ENCODE data around the gene GTF2H3. TPM values are rescaled to one million over a fixed set of nuclear protein-coding genes. Genes with fewer than 3 reads are reported as not detected.

Gene GTF2H3
- total RNA-seq (2021), result 44.9 and 45.9 TPM in 2 replicates
- percentile 79 among the genes with signal in this experiment for Bru-seq, nascent RNA
- BruChase-seq, experiment 1, labeled RNA remaining after a 2-hour chase, result percentile 84 among the genes with signal in this experiment
- percentile 89 among the genes with signal in this experiment for BruChase-seq, experiment 2, labeled RNA remaining after a 6-hour chase
- long read RNA-seq, partial matches to known transcripts, result 0 of 7 reads
- long read RNA-seq, other reads (novel, unspliced or antisense), result 3 of 7 reads

DNA sequence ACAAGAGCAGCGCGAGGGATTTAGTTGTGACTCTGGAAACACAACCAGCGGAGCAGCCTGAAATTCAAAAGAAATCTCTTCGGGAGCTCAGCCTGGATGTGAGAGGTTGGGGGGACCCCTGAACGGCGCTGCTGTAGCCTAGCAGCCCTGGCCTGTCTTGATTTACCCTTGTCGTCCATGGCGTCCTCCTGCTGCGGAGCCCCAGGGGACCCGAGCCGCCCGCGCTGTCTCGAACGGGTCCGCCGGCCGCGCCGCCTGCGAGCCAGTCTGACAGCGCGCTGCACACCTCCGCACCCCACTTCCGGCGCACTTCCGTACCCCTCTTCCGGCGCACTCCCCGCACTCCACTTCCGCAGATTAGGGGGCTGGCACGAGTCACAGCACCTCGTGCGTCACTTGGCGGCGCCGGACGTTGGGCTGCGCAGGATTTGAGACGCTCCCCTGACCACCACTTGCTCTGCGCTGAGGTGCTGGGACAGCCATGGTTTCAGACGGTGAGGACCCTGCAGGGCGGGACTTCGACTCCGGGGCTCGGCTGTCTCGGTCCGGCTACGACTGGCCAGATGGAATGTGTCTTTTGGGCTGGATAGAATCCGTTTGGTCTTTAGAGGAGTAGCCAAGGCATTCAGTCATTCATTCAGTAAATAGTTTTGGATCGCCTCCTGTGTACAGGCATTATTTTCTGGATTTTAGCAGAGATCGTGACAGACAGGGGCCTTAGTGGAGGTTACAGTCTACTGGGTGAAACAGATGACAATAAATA is at the start of gene GTF2H3, which contains the start of gene EIF2B1:
Gene GTF2H3, plus strand, starts transcription at position 451 of the 763 bp plus-strand sequence. Its CDS starts 31 bp downstream, at position 482.
Gene EIF2B1, minus strand, starts transcription at position 308 of the 763 bp plus-strand sequence. Its CDS starts 129 bp downstream, at position 179.
- Histone ChIP-seq H3K36me3 (ENCODE audit: insufficient read depth, low read length, poor library complexity, severe bottlenecking) (peaks cover 26% of the 10 kb centered on the region), H3K27ac (ENCODE audit: low read depth, low read length, poor library complexity, severe bottlenecking) (peak within 1 kb of the TSS; percentile 76), H3K9me3 (ENCODE audit: low read depth, low read length, poor library complexity, severe bottlenecking) (no peaks in the 10 kb centered on the region), H3K4me1 (ENCODE audit: insufficient read depth, low read length, poor library complexity, severe bottlenecking) (no peaks in the 10 kb centered on the region), H3K4me3 (ENCODE audit: low read depth, low read length, poor library complexity, severe bottlenecking) (peak within 1 kb of the TSS; percentile 58), H3K27me3 (replicated peaks; ENCODE audit: insufficient read depth, low read depth, low read length, poor library complexity) (no peaks in the 10 kb centered on the region)
- CTCF ChIA-PET, result no interaction called here
- BruUV-seq (replicated peaks), result no TSS peak
- DNase-seq (ENCODE audit: low spot score), result peak; percentile 98
- no peak for TF ChIP-seq EZH2 (IDR thresholded peaks at IDR 0.05; ENCODE audit: borderline replicate concordance, low read depth, low read length, poor library complexity, severe bottlenecking)
- TF ChIP-seq, protein P1, sequence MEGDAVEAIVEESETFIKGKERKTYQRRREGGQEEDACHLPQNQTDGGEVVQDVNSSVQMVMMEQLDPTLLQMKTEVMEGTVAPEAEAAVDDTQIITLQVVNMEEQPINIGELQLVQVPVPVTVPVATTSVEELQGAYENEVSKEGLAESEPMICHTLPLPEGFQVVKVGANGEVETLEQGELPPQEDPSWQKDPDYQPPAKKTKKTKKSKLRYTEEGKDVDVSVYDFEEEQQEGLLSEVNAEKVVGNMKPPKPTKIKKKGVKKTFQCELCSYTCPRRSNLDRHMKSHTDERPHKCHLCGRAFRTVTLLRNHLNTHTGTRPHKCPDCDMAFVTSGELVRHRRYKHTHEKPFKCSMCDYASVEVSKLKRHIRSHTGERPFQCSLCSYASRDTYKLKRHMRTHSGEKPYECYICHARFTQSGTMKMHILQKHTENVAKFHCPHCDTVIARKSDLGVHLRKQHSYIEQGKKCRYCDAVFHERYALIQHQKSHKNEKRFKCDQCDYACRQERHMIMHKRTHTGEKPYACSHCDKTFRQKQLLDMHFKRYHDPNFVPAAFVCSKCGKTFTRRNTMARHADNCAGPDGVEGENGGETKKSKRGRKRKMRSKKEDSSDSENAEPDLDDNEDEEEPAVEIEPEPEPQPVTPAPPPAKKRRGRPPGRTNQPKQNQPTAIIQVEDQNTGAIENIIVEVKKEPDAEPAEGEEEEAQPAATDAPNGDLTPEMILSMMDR (conservative IDR thresholded peaks at IDR 0.05; ENCODE audit: low read depth, low read length), result no peak
- POLR2A ChIA-PET (ENCODE audit: low non-redundant PET), result no interaction called here
- intact Hi-C loops (cut with micrococcal nuclease; ENCODE audit: unreplicated experiment), result no loop called here

DNA sequence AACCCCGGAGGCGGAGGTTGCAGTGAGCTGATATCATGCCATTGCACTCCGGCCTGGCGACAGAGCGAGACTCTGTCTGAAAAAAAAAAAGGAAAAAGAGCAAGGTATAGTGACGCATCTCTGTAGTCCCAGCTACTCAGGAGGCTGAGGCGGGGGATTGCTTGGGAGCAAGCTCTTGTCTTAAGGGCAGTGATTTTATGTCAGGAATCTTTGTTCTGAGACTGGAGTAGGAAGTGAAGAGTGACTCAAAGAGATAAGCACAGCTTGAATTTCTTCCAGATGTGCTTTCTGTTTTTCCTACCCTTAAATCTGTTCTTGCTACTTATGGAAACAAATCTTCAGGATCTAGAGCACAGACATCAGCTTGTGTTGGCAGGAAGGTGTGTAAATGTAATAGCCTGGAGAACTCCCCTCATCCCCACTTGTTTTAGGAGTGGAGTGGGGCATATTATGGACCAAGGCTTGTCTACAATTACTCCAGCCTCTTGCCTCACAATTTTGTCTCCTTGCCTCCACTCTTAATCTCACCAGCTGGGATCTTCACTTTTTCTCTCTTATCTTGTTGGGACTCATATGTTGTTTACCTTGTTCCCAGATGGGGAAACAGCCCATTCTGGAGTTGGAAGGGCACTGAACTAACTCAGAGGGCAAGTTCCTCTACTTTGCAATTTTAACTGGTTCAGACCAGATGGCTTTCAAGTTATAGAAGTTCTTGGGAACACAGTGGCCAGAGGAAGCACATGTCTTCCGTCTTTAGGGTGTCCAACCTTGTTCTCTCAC is 41.7 kb upstream of the GTF2H3 start:
- Histone ChIP-seq H3K4me1 (ENCODE audit: insufficient read depth, low read length, poor library complexity, severe bottlenecking) (no peaks in the 10 kb centered on the region), H3K9me3 (ENCODE audit: low read depth, low read length, poor library complexity, severe bottlenecking) (no peaks in the 10 kb centered on the region), H3K27ac (ENCODE audit: low read depth, low read length, poor library complexity, severe bottlenecking) (no peak overlapping the region), H3K4me3 (ENCODE audit: low read depth, low read length, poor library complexity, severe bottlenecking) (no peak overlapping the region), H3K36me3 (ENCODE audit: insufficient read depth, low read length, poor library complexity, severe bottlenecking) (peaks cover 89% of the 10 kb centered on the region), H3K27me3 (replicated peaks; ENCODE audit: insufficient read depth, low read depth, low read length, poor library complexity) (no peaks in the 10 kb centered on the region)
- ChIA-PET POLR2A (ENCODE audit: low non-redundant PET) (no interaction called here), CTCF (no interaction called here)
- no peak for DNase-seq (ENCODE audit: low spot score)
- no TSS peak for BruUV-seq (replicated peaks)
- TF ChIP-seq, protein P1 (conservative IDR thresholded peaks at IDR 0.05; ENCODE audit: low read depth, low read length), result no peak
- no peak for TF ChIP-seq EZH2 (IDR thresholded peaks at IDR 0.05; ENCODE audit: borderline replicate concordance, low read depth, low read length, poor library complexity, severe bottlenecking)
- intact Hi-C loops (cut with micrococcal nuclease; ENCODE audit: unreplicated experiment), result no loop called here

DNA sequence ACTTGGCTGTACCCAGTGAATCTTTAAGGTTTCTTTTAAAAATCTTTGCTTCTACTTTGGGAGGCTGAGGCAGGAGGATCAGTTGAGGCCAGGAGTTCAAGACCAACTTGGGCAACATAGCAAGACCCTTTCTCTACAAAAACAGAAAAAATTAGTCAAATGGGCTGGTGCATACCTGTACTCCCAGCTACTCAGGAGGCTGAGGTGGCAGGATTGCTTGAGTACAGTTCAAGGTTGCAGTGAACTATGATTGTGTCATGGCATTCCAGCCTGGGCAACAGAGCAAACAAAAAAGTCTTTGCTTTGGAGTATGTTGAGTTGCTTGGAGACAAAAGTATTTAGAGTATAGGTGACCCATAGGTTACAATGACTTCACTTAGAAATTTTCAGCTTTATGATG is 37.9 kb upstream of the GTF2H3 start:
- H3K4me1 ChIP-seq (ENCODE audit: insufficient read depth, low read length, poor library complexity, severe bottlenecking), result peaks cover under 1% of the 10 kb centered on the region
- H3K4me3 ChIP-seq (ENCODE audit: low read depth, low read length, poor library complexity, severe bottlenecking), result no peak overlapping the region
- ChIA-PET POLR2A (ENCODE audit: low non-redundant PET) (no interaction called here), CTCF (no interaction called here)
- TF ChIP-seq, protein P1 (conservative IDR thresholded peaks at IDR 0.05; ENCODE audit: low read depth, low read length), result no peak
- TF ChIP-seq EZH2 (IDR thresholded peaks at IDR 0.05; ENCODE audit: borderline replicate concordance, low read depth, low read length, poor library complexity, severe bottlenecking), result no peak
- H3K27me3 ChIP-seq (replicated peaks; ENCODE audit: insufficient read depth, low read depth, low read length, poor library complexity), result no peaks in the 10 kb centered on the region
- no peak overlapping the region for H3K27ac ChIP-seq (ENCODE audit: low read depth, low read length, poor library complexity, severe bottlenecking)
- DNase-seq (ENCODE audit: low spot score), result no peak
- H3K9me3 ChIP-seq (ENCODE audit: low read depth, low read length, poor library complexity, severe bottlenecking), result no peaks in the 10 kb centered on the region
- H3K36me3 ChIP-seq (ENCODE audit: insufficient read depth, low read length, poor library complexity, severe bottlenecking), result peaks cover 70% of the 10 kb centered on the region
- intact Hi-C loops (cut with micrococcal nuclease; ENCODE audit: unreplicated experiment), result no loop called here
- no TSS peak for BruUV-seq (replicated peaks)

Data from A673 (cell line).